ENCODE measurements around the gene TPRG1L. TPM values are rescaled to one million over a fixed set of nuclear protein-coding genes. Genes with fewer than 3 reads are reported as not detected.

Gene TPRG1L
- total RNA-seq, 1 experiment from 2014 or later: 24.0 TPM

GRCh38 chr1:3672231-3672970 lies 47.6 kb downstream of the TPRG1L start:
- no peaks in the 10 kb centered on the region for H3K4me1 ChIP-seq (ENCODE audit: insufficient read depth, low read length)

More at GRCh38 chr1:3672231-3672970, 47.6 kb downstream of the TPRG1L start:
- no peak overlapping the region for H3K18ac ChIP-seq (ENCODE audit: insufficient read length, low read depth, low read length)
- Mint-ChIP-seq H3K4me3 (no peak overlapping the region), H3K27me3 (ENCODE audit: low read depth) (peaks cover 30% of the 10 kb centered on the region), H3K4me1 (peaks cover 31 to 52% of the 10 kb centered on the region in 2 experiments), H3K36me3 (ENCODE audit: insufficient read depth in 1 of 3, low read depth in 3 of 3) (no peaks in the 10 kb centered on the region; a peak in 1 of 7 replicates), H3K9me3 (no peaks in the 10 kb centered on the region), H3K27ac (no peak overlapping the region)
- H3K56ac ChIP-seq (ENCODE audit: insufficient read length, low read depth, low read length): no peak overlapping the region
- H2AK5ac ChIP-seq (ENCODE audit: insufficient read length, low read length): no peak overlapping the region
- no peak overlapping the region for H2BK15ac ChIP-seq (ENCODE audit: low read depth, low read length)
- no peaks in the 10 kb centered on the region for H3K27me3 ChIP-seq (ENCODE audit: insufficient read depth, low read length)
- no peak overlapping the region for H3K27ac ChIP-seq (ENCODE audit: insufficient read length, low read depth, low read length)
- no peak for TF ChIP-seq CTCF (conservative IDR thresholded peaks at IDR 0.05)
- H3K4me2 ChIP-seq (ENCODE audit: insufficient read depth, insufficient read length, low read length): no peak overlapping the region
- no peak overlapping the region for H3K4ac ChIP-seq (ENCODE audit: low read depth, low read length)
- no peak overlapping the region for H2BK20ac ChIP-seq (ENCODE audit: low read depth, low read length, poor library complexity, severe bottlenecking)
- no peak overlapping the region for H4K5ac ChIP-seq (ENCODE audit: insufficient read length, low read depth, low read length)
- H4K8ac ChIP-seq (replicated peaks; ENCODE audit: insufficient read length, low read depth, low read length): no peak overlapping the region
- H3K9ac ChIP-seq (ENCODE audit: extremely low read depth, insufficient read length, low read length): no peak overlapping the region
- H2BK5ac ChIP-seq (ENCODE audit: insufficient read length, low read length): no peak overlapping the region
- no peak overlapping the region for H3T11ph ChIP-seq (ENCODE audit: low read length)
- no peak overlapping the region for H2AFZ ChIP-seq (ENCODE audit: low read length)
- no CpG with 5 or more reads among the region's 21 CpGs for WGBS (ENCODE audit: extremely low coverage, insufficient read length, low lambda C conversion rate)
- H3K23ac ChIP-seq (ENCODE audit: insufficient read length, low read depth, low read length): no peak overlapping the region
- no peaks in the 10 kb centered on the region for H3K9me3 ChIP-seq (ENCODE audit: control insufficient read depth, low read depth, low read length)
- H3K23me2 ChIP-seq (ENCODE audit: insufficient read length, low read depth, low read length, poor library complexity, severe bottlenecking): no peaks in the 10 kb centered on the region
- H4K91ac ChIP-seq (ENCODE audit: insufficient read length, low read depth, low read length): no peak overlapping the region
- no peak overlapping the region; the same call in 1 of the 2 replicates for H3K14ac ChIP-seq (ENCODE audit: insufficient read depth, low read length)
- no peaks in the 10 kb centered on the region for H4K20me1 ChIP-seq (ENCODE audit: control insufficient read depth, insufficient read depth, insufficient read length)
- no peak overlapping the region for H2BK12ac ChIP-seq (ENCODE audit: insufficient read length, low read depth, low read length)
- H3K79me2 ChIP-seq (ENCODE audit: insufficient read depth, low read length): no peaks in the 10 kb centered on the region
- no peaks in the 10 kb centered on the region for H3K79me1 ChIP-seq (ENCODE audit: insufficient read depth, low read depth, low read length, poor library complexity, severe bottlenecking)
- no peak overlapping the region for H2BK120ac ChIP-seq (ENCODE audit: low read depth, low read length, poor library complexity, severe bottlenecking)
- no peak for DNase-seq

Measured in H9 (cell line).